ENCODE data around the gene LRRC26.

The LRRC26 gene

GRCh38 chr9:137150617-137151457 is 19.0 kb downstream of the LRRC26 start:
- DNase-seq (ENCODE audit: low read depth in 2 of 2): peak; percentile 68 to 74

DNA sequence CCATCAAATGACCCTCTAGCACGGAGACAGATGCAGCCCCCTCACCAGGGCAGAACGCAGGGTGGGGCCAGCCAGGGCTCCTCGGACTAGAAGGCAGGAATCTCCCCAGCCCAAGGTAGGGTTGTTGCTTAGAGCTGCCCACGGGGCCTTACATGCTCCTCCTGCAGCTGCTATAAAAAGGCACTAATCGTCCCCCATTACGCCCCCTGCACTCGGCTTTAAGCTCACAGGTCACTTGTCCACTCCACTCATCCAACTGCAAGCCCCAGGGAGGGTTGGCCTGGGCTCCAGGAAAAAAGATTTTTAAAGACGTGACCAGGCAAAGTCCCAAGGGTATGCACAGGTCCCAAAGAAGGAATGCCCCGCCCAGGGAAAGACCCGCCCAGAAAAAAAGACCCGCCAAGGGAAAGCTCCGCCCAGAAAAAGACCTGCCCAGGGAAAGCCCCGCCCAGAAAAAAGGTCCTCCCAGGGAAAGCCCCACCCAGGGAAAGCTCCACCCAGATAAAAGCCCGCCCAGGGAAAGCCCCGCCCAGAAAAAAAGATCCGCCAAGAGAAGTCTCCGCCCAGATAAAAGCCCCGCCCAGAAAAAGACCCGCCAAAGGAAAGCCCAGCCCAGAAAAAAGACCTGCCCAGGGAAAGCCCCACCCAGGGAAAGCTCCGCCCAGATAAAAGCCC is 19.8 kb downstream of the LRRC26 start:
- DNase-seq (ENCODE audit: low read depth in 2 of 2): peak in 1 of 2 donors; percentile 43

GRCh38 chr9:137149363-137149762 is 20.5 kb downstream of the LRRC26 start:
- DNase-seq (ENCODE audit: low read depth in 2 of 2): no peak

- DNase-seq (ENCODE audit: low read depth in 2 of 2): no peak
Measured at GRCh38 chr9:137148661-137149060, 21.2 kb downstream of the LRRC26 start.

- no peak for DNase-seq (ENCODE audit: low read depth in 2 of 2)
Measured at GRCh38 chr9:137148242-137148641, 21.6 kb downstream of the LRRC26 start.

GRCh38 chr9:137147793-137148160 is 22.1 kb downstream of the LRRC26 start:
- DNase-seq (ENCODE audit: low read depth in 2 of 2): no peak

DNA sequence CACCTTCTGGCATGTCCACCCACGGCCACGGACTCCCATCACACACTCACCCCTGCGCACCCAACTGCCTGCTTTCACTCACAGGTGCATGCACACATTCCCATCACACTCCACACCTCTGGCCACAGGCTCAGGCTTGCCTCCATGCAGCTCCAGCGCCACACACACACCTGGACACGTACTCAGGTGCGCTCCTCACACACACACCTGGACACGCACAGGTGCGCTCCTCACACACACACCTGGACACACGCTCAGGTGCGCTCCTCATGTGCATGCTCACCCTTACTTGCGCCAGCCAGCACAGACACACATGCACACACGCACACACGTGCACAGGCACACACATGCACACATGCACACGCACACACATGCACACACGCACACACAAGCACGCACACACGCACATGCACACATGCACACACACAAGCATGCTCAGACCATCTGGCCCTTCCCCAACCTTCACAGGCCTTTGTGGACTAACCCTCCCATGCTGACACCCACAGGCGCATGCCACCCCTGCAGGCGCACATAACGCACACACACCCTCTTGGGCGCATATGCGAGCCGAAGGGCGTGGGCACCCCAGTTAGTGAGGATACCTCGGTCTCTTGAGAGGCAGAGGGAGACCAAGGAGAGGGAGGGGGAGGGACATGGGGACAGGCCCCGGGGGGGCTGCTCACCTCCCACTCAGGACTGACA is 22.6 kb downstream of the LRRC26 start:
- no peak for DNase-seq (ENCODE audit: low read depth in 2 of 2)

DNA sequence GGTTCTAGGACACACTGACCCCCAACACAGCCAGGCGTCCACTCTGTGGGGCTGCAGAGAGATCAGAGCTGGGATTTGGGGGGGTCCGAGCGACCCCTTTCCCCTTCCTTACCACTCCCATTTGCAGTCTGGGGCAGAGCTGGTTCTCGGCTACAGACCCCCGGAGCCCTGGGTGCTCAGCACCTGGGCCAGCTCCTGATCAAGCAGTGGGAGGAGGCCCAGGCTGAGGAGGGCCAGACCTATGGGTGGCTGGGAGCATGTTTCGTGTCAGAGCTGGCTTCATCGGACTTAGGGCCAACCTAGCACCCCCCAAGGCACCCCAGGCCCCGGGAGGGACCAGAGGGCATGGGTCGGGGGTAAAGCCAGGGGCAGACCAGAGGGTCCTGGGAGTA is 23.3 kb downstream of the LRRC26 start:
- DNase-seq (ENCODE audit: low read depth in 2 of 2): no peak

DNA sequence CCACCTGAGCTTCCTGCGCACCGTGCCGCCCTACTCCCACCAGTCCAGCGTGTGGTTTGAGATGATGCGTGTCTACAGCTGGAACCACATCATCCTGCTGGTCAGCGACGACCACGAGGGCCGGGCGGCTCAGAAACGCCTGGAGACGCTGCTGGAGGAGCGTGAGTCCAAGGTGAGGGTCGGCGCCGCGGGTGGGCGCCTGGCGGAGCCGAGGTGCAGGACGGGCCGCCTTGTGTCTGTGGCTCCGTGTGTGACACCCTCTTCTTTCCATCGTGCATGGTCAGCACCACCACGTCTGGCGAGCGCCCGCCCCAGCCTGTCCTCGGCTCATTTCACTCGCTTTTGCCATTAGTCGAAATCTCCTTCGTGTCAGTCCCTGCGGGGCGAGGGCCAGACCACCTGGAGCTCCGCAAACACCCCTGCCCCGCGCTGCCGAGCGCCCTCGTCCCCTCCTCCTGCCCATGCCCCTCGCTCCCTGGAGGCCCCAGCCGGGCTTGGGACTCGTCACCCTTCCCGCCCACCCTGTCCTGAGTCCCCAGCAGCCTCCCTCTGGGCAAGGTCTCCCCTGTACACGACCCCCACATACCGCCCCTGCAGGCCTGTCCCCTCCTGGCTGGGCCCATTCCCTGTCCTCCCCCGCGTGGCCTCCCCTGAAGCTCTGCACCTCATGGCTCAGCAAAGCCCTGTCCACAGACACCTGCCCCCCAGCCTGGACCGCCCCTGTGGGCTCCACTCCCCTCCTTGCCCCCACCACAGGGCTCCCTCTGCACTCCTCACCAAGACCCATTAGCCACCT is 23.9 kb downstream of the LRRC26 start:
- no peak for DNase-seq (ENCODE audit: low read depth in 2 of 2)

- no peak for DNase-seq (ENCODE audit: low read depth in 2 of 2)
Measured at GRCh38 chr9:137143459-137143858, 26.4 kb downstream of the LRRC26 start.

GRCh38 chr9:137141976-137142936 is 27.6 kb downstream of the LRRC26 start:
- no peak for DNase-seq (ENCODE audit: low read depth in 2 of 2)

DNA sequence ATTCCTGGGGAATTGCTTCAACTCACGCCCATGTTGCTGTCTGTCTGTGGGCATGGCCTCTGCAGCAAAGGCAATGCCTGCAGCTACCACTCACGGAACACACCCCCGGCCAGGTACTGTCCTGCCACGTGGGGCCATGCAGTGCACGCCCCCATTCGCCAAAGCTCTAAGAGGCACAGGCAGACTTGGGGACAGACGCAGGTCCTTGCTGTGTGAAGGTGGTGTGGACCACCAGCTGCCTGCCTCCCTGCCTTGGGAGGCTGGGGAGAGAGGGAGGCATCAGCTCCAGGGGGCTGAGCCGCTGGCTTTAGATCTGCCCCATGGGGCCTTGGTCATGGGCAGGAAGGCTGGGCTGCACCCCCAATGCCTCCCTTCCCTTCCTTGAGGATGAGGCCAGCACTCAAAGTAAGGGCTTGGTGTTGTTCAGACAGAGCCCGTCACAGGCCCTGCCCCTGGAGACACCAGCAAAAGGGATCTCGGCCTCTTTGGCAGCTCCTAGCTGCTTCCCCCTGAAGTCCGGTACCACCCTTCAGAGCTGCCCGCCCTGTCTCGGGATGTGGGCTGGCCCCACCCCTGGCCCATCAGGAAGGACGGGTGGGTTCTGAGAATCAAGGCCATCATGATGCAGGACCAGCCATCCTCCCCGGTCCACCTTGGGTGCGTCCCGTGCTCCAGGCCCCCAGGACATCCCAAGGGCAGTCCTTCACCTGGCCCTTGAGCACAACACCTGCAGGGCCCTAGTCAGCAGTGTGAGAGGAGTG is 28.6 kb downstream of the LRRC26 start:
- DNase-seq (ENCODE audit: low read depth in 2 of 2): no peak

DNA sequence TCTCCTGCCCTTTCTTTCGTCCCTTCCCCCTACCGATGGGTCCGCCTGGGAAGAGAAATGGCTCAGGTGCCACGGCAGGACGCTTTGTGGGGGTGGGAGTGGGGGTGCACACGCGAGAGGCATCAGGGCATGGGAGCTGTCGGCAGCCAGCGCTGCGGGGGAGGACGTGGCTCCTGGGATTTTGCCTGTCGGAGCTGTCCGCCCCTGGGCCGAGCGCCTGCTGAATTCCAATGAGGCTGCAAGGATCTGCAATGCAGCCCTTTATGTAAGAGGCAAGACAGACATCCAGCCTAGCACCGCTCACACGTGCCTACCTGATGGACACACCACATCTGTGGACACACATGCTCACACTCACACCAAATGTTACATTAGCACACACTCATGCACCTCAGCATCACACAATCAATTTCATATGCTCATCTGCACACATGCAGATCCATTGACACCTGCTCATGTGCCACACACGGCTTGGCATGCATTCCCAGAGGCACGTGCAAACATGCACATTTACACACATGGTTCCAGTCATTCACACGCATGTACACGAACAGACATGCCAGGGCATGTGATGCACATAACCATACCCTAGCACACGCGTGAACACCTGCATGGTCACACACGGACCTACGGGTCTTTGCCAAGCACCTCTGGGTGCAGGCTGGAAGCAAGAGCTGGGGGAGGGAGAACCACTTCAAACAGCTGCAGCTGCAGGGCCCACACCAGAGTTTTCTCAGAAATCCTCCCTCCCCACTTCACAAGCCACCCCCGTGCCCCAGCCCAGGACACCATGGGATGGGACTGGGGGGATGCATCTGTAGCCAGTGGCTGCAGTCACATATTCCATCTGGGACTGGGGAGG is 29.5 kb downstream of the LRRC26 start:
- DNase-seq (ENCODE audit: low read depth in 2 of 2): no peak

DNA sequence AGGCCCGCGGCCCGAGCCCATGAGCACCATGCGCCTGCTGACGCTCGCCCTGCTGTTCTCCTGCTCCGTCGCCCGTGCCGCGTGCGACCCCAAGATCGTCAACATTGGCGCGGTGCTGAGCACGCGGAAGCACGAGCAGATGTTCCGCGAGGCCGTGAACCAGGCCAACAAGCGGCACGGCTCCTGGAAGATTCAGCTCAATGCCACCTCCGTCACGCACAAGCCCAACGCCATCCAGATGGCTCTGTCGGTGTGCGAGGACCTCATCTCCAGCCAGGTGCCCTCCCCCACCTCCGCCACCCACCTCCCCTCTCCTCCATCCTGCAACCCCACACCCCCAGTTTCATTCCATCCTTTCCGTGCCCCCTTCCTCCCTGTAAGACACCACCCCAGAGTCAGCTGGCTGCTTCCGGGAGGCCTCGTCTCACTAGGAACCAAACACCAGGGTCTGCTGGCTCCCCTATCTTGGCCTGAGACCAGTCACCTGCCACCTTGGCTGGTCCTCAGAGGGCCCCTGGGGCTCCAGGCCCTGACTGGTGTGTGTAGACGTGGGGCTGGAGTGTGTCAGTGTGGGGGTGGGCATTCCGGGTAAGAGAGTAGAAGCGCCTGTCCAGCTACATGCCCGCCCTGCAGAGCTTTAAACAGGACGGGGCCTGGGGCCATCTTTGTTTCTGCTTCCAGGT is 30.2 kb downstream of the LRRC26 start:
- DNase-seq (ENCODE audit: low read depth in 2 of 2): no peak

DNA sequence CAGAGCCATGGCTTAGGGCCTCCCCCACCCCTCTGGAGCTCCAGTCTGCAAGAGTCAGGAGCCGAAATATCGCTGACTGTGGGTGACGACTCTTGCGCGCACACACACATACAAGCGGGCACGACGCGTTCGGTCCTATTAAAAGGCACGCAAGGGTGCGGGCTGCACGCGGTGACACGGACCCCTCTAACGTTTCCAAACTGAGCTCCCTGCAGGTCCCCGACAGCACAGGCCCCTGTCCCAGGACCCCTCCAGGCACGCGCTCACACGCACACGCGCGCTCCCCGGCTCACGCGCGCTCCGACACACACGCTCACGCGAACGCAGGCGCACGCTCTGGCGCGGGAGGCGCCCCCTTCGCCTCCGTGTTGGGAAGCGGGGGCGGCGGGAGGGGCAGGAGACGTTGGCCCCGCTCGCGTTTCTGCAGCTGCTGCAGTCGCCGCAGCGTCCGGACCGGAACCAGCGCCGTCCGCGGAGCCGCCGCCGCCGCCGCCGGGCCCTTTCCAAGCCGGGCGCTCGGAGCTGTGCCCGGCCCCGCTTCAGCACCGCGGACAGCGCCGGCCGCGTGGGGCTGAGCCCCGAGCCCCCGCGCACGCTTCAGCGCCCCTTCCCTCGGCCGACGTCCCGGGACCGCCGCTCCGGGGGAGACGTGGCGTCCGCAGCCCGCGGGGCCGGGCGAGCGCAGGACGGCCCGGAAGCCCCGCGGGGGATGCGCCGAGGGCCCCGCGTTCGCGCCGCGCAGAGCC is 31.0 kb downstream of the LRRC26 start, which contains the start of gene GRIN1:
Gene GRIN1, plus strand, starts transcription at position 433 of the 746 bp plus-strand sequence. CDS start 333 bp downstream, outside the sequence.
- DNase-seq (ENCODE audit: low read depth in 2 of 2): no peak

GRCh38 chr9:137138058-137138721 is 31.7 kb downstream of the LRRC26 start:
- DNase-seq (ENCODE audit: low read depth in 2 of 2): no peak

Measured in stimulated activated CD4-positive, alpha-beta T cell treated with anti-CD3 and anti-CD28 coated beads, Interleukin-15, amount 100 ng/mL, for 48 hours (primary cell).